Measurements from ENCODE around the gene HEATR1. TPM values are rescaled to one million over a fixed set of nuclear protein-coding genes. Genes with fewer than 3 reads are reported as not detected.

The HEATR1 gene
- total RNA-seq, 4 donors from 2014 or later: 12.7 to 18.3 (median 16.8) TPM

DNA sequence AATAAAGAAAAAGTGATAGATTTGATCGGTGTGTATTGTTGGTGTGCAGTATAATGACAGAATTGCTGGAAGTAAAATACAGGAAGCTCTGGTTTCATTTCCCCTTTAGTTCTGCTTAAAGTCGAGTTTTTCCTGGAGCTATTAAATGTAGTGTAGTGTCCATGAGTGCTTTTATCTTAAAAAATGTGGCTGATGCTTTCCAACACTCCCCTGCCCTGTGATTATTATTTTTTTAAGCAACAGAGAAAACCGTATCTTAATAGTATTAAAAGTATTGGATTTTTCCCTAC lies 79.5 kb downstream of the HEATR1 start:
- H3K4me3 ChIP-seq (ENCODE audit: low read depth, poor library complexity, severe bottlenecking): peak overlapping the region; percentile 80
- intact Hi-C loops (cut with DNase I; ENCODE audit: low total_unique reads): no loop called here
- DNase-seq (ENCODE audit: low spot score in 2 of 2): no peak
- 0 to 3% methylated on average over 3 of the region's 3 CpGs for WGBS, 2 donors
- no peak for TF ChIP-seq POLR2A (IDR thresholded peaks at IDR 0.05)
- TF ChIP-seq, protein P1, sequence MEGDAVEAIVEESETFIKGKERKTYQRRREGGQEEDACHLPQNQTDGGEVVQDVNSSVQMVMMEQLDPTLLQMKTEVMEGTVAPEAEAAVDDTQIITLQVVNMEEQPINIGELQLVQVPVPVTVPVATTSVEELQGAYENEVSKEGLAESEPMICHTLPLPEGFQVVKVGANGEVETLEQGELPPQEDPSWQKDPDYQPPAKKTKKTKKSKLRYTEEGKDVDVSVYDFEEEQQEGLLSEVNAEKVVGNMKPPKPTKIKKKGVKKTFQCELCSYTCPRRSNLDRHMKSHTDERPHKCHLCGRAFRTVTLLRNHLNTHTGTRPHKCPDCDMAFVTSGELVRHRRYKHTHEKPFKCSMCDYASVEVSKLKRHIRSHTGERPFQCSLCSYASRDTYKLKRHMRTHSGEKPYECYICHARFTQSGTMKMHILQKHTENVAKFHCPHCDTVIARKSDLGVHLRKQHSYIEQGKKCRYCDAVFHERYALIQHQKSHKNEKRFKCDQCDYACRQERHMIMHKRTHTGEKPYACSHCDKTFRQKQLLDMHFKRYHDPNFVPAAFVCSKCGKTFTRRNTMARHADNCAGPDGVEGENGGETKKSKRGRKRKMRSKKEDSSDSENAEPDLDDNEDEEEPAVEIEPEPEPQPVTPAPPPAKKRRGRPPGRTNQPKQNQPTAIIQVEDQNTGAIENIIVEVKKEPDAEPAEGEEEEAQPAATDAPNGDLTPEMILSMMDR (IDR thresholded peaks at IDR 0.05): no peak

DNA sequence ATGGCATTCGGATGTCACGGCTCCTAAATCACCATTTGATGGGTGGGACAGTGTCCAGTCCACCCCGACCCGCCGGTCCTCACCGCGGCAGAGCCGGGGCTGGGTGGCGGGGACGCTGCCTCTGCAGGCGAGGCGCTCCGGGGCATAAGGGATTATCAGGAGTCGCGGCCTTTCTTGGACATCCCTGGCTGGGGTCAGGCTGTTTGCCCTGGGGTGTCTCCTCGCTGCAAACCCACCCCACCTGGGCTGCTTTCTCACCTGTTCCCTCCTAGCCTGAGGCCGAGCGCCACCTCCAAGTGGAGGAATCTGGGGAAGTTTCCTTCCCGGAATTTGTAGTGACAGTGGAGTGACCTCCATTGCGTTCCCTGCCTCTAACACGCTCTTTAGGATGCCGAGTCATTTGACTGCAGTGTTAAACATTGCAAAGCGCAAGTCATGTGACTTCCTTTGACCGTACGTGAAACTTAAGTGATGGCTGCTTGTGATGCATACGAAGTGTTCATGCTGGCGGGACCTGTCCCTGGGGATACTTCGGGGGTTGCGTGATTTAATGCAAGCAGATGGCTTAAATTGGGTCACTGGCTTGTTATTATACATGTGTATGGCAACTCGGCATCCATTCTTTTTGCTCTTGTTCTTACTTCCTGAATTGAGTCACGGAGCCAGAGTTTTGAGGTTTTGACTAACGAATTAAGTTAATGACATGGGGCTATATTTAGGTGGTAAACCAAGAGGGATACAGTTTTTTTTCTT lies 80.0 kb downstream of the HEATR1 start:
- DNase-seq (ENCODE audit: low spot score in 2 of 2): peak in 1 of 2 donors; percentile 62
- intact Hi-C loops (cut with DNase I; ENCODE audit: low total_unique reads): no loop called here
- peak overlapping the region; percentile 80 for H3K4me3 ChIP-seq (ENCODE audit: low read depth, poor library complexity, severe bottlenecking)
- WGBS, 2 donors: 0% methylated on average over 16 to 19 of the region's 32 CpGs
- TF ChIP-seq, protein P1 (IDR thresholded peaks at IDR 0.05): no peak
- no peak for TF ChIP-seq POLR2A (IDR thresholded peaks at IDR 0.05)

DNA sequence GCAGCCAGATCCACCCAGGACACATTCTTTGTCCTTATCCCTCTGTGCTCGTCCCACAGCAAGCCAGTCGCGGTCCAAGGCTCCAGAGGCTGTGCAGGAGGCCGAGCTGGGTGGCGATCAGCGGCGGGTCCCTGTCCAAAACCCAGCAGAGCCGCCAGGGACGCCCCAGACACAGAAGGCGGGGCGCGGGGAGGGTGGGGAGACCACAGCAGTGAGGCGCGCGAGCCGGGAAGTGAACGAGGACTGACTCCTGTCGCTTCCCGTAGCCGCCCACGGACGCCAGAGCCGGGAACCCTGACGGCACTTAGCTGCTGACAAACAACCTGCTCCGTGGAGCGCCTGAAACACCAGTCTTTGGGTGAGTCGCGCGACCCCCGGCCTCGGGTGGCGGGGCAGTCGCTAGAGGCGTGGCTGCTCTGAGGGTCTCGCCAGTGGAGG lies 80.6 kb downstream of the HEATR1 start, which contains the start of gene LGALS8:
TSS of gene LGALS8 (plus strand) at position 279 of the 438 bp plus-strand sequence. CDS start 2,089 bp downstream, outside the sequence.
- peak within 1 kb of the TSS; percentile 80 for H3K4me3 ChIP-seq (ENCODE audit: low read depth, poor library complexity, severe bottlenecking)
- TF ChIP-seq POLR2A (IDR thresholded peaks at IDR 0.05): no peak
- TF ChIP-seq, protein P1 (IDR thresholded peaks at IDR 0.05): no peak
- intact Hi-C loops (cut with DNase I; ENCODE audit: low total_unique reads): no loop called here
- WGBS, 2 donors: 0 to 1% methylated on average over 28 to 35 of the region's 35 CpGs
- peak; percentile 88 to 98 for DNase-seq (ENCODE audit: low spot score in 2 of 2)

DNA sequence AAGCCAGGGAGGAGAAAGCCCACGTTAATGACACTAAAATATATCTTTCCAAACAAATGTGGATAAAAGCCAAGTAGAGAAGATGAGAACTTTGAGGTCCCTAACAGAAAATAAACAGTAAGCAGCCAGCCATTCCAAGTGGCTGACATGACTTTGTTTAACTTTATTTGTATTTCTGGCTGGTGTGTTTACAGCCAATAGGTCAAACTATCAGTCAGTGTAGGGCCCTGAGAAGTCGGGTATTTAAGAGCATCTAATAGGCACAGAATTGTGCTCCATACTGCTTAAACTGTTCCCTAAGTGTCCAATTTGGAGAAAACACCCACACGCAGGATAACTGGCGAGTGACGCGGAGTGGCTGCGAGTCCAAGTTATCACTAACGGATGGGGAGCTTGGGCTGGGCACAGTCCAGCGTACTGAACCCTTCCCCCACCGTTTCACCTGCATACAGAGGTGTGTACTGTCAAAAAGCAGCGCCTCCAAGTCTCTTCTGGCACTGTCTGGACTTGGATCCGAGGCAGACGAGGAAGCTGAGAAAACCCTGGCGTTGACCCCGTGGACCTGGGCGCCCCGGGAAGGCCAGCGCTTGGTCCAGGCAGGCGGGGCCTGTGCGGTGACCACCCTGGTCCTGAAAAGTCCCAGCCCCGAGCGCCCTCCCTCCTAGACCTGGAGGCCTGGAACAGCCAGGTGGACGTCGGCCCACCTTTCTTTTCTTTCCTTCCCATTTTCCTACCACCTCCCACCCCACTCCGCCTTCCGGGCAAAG lies 81.2 kb downstream of the HEATR1 start:
- 18 to 23% methylated on average over 26 of the region's 26 CpGs for WGBS, 2 donors
- peak overlapping the region; percentile 80 for H3K4me3 ChIP-seq (ENCODE audit: low read depth, poor library complexity, severe bottlenecking)
- DNase-seq (ENCODE audit: low spot score in 2 of 2): peak; percentile 28 to 88
- intact Hi-C loops (cut with DNase I; ENCODE audit: low total_unique reads): no loop called here
- TF ChIP-seq, protein P1 (IDR thresholded peaks at IDR 0.05): no peak
- no peak for TF ChIP-seq POLR2A (IDR thresholded peaks at IDR 0.05)

DNA sequence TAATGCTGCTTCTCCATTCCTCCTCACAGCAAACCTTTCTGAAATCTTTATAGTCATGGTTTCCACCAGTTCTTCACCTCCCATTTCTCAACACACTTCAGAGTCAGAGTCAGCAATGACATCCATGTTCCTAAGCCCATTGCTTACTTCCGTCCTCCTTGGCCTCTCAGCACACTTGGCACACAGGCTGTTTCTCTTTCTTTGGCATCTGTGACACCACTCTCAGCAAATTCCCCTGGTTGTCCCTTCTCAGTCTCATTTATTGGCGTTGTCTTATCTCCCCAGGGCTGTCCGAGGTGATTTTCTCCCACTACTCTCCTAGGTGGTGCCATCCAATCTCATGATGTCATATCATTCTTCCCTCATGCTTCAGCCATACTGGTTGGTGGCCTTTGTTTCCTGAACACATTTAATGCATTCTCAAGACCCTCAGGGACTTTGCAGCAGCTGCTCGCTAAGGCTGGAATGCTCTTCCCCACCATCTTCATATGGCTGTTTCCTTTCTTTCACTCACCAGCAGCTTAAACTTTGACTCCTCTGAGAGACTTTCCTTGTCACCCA lies 83.8 kb downstream of the HEATR1 start:
- 69 to 72% methylated on average over 4 of the region's 4 CpGs for WGBS, 2 donors
- intact Hi-C loops (cut with DNase I; ENCODE audit: low total_unique reads): no loop called here
- no peak for TF ChIP-seq POLR2A (IDR thresholded peaks at IDR 0.05)
- TF ChIP-seq, protein P1 (IDR thresholded peaks at IDR 0.05): no peak
- DNase-seq (ENCODE audit: low spot score in 2 of 2): peak in 1 of 2 donors; percentile 9
- H3K4me3 ChIP-seq (ENCODE audit: low read depth, poor library complexity, severe bottlenecking): no peak overlapping the region

All from lower leg skin (tissue), 4 donors.